ENCODE results near the gene ZNF208. TPM values are rescaled to one million over a fixed set of nuclear protein-coding genes. Genes with fewer than 3 reads are reported as not detected.
"Not testable (repeated sequence)": the region's sequence is repeated elsewhere in the genome, so short reads cannot be mapped to it uniquely, and the experiment has no call there.

ZNF208 gene
- total RNA-seq, 1 donor, result 1.3 TPM

DNA sequence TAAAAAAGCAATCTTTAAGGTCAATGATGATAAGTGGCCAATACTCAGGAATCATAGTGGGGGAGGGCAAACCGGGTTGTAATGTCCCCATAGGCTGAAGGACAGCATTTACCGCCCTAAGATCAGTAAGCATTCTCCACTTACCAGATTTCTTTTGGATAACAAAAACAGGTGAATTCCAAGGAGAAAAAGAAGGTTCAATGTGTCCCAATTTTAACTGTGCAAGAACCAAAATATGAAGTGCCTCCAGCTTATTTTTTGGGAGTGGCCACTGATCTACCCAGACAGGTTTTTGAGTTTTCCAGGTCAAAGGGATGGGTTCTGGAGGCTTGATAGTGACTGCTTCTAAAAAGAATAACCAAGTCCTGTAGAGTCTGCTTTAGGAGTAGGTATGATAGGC, 125.2 kb downstream of the ZNF208 start:
- not testable (repeated sequence) for DNase-seq (ENCODE audit: low read depth in 2 of 3, low spot score in 2 of 3)

DNA sequence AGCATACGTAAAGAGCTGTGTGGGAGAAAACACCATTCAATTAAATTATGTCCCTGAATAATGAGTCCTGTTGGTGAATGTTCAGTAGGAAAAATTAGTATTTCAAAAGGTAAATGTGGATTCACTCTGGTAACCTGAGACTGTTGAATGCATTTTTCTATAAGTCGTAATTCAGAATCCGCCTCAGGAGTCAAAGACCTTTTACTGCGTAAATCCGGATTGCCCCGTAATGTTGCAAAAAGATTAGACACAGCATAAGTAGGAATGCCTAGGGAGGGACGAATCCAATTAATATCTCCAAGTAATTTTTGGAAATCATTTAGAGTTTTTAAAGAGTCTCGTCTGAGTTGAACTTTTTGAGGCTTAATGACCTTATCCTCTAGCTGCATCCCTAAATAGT, 126.0 kb downstream of the ZNF208 start:
- DNase-seq (ENCODE audit: low read depth in 2 of 3, low spot score in 2 of 3), result not testable (repeated sequence)

DNA sequence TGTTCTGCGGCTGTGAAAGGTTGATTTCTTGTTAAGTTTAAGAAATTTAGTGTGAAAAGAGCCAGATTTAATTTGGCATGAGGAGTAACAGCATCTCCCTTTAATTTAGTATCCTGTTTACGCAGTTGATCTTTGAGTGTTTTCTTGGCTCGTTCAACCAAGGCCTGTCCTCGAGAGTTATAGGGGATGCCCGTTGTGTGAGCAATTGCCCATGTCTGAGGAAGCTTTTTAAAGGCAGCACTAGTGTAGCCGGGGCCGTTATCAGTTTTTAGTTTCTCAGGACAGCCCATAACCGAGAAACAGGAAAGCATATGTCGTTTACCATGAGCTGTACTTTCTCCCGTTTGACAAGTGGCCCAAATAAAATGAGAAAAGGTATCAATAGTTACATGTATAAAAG, 127.2 kb downstream of the ZNF208 start:
- DNase-seq (ENCODE audit: low read depth in 2 of 3, low spot score in 2 of 3), result no peak

Other genes with a start within 250 kb of the ZNF208 start
- gene ZNF100, start 243.4 kb downstream of the ZNF208 start, total RNA-seq, result 6.7 TPM
- 31.0 TPM for gene ZNF43, start 174.8 kb downstream of the ZNF208 start, total RNA-seq
- 5.4 TPM for gene ZNF257, start 41.5 kb upstream of the ZNF208 start, total RNA-seq
- gene ZNF676, start 186.0 kb upstream of the ZNF208 start, total RNA-seq, result under 0.01 TPM